Ascending aorta (tissue), 2 donors: ENCODE results near the gene CNTNAP5. TPM values are rescaled to one million over a fixed set of nuclear protein-coding genes. Genes with fewer than 3 reads are reported as not detected.

Experiments
- DNase-seq, 2 donors: peaks; one replicate each; pipeline ENCODE4 v3.0.0-alpha.2; 2019; ENCODE audit warnings: low spot score in 2 of 2
- H3K27ac ChIP-seq, 2 donors: fragments of 200-600 bp; sonication (generic); one replicate each; pipeline ENCODE4 v1.5.1; 2016 to 2017; ENCODE audit warnings: mild to moderate bottlenecking in 1 of 2
- H3K27me3 ChIP-seq: fragments of 200-600 bp; sonication (generic); one replicate; pipeline ENCODE4 v1.5.1; 2017
- H3K36me3 ChIP-seq, 2 donors: fragments of 200-600 bp; sonication (generic); one replicate each; pipeline ENCODE4 v1.5.1; 2016
- H3K4me1 ChIP-seq, 2 donors: fragments of 200-600 bp; sonication (generic); one replicate each; pipeline ENCODE4 v1.5.1; 2016 to 2017; ENCODE audit warnings: mild to moderate bottlenecking in 1 of 2
- H3K4me3 ChIP-seq, 2 donors: fragments of 200-600 bp; sonication (generic); one replicate each; pipeline ENCODE4 v1.5.1; 2016 to 2017; ENCODE audit warnings: mild to moderate bottlenecking in 1 of 2
- H3K9me3 ChIP-seq, 2 donors: fragments of 200-600 bp; sonication (generic); one replicate each; pipeline ENCODE4 v1.5.1; 2016
- CTCF ChIP-seq, 3 experiments: fragments of 200-600 bp in 2 of 3; fragments of 450-650 bp in 1 of 3; sonication (generic) in 2 of 3; IDR thresholded peaks; one replicate each; pipeline ENCODE4 v1.5.1; 2016 to 2019; ENCODE audit warnings: antibody characterized with exemption in 3 of 3, mild to moderate bottlenecking in 1 of 3, moderate library complexity in 1 of 3
- intact Hi-C: fragments of 100-400 bp; cut with DNase I; formaldehyde crosslinking; loops from one replicate; pipeline ENCODE4 v1.15.1; 2023
- total RNA-seq: library from RNA; depleted of rRNA; stranded (reverse); fragments of >200 nt; gene quantifications from one replicate; pipeline ENCODE4 v1.1.0, GENCODE V29; 2016

CNTNAP5 gene
- total RNA-seq, 1 donor from 2014 or later: not detected

GRCh38 chr2:124153713-124154112 is 128.6 kb downstream of the CNTNAP5 start:
- no peak overlapping the region for H3K4me3 ChIP-seq
- H3K36me3 ChIP-seq: no peaks in the 10 kb centered on the region
- no peak for TF ChIP-seq CTCF (IDR thresholded peaks at IDR 0.05)
- no peaks in the 10 kb centered on the region for H3K9me3 ChIP-seq
- H3K4me1 ChIP-seq: no peaks in the 10 kb centered on the region
- intact Hi-C loops: no loop called here
- no peaks in the 10 kb centered on the region for H3K27me3 ChIP-seq
- no peak for DNase-seq
- H3K27ac ChIP-seq: no peak overlapping the region

GRCh38 chr2:124159166-124159565 is 134.1 kb downstream of the CNTNAP5 start:
- H3K27ac ChIP-seq: no peak overlapping the region
- H3K4me3 ChIP-seq: no peak overlapping the region
- no peaks in the 10 kb centered on the region for H3K9me3 ChIP-seq
- intact Hi-C loops: no loop called here
- TF ChIP-seq CTCF (IDR thresholded peaks at IDR 0.05): no peak
- no peaks in the 10 kb centered on the region for H3K27me3 ChIP-seq
- no peaks in the 10 kb centered on the region for H3K36me3 ChIP-seq
- no peak for DNase-seq
- H3K4me1 ChIP-seq: no peaks in the 10 kb centered on the region

- H3K36me3 ChIP-seq: no peaks in the 10 kb centered on the region
- no peak for TF ChIP-seq CTCF (IDR thresholded peaks at IDR 0.05)
- no peaks in the 10 kb centered on the region for H3K9me3 ChIP-seq
- intact Hi-C loops: no loop called here
- H3K4me3 ChIP-seq: no peak overlapping the region
- no peaks in the 10 kb centered on the region for H3K4me1 ChIP-seq
- H3K27ac ChIP-seq: no peak overlapping the region
- no peak for DNase-seq
- H3K27me3 ChIP-seq: no peaks in the 10 kb centered on the region
Observed at GRCh38 chr2:124161542-124161941, 136.5 kb downstream of the CNTNAP5 start.

- Histone ChIP-seq H3K4me3 (no peak overlapping the region), H3K27me3 (no peaks in the 10 kb centered on the region), H3K4me1 (no peaks in the 10 kb centered on the region), H3K27ac (no peak overlapping the region), H3K9me3 (no peaks in the 10 kb centered on the region), H3K36me3 (no peaks in the 10 kb centered on the region)
- intact Hi-C loops: no loop called here
- no peak for DNase-seq
- no peak for TF ChIP-seq CTCF (IDR thresholded peaks at IDR 0.05)
Observed at GRCh38 chr2:124162256-124162655, 137.2 kb downstream of the CNTNAP5 start.

GRCh38 chr2:124163840-124164239 is 138.8 kb downstream of the CNTNAP5 start:
- Histone ChIP-seq H3K36me3 (no peaks in the 10 kb centered on the region), H3K27me3 (no peaks in the 10 kb centered on the region), H3K4me1 (no peaks in the 10 kb centered on the region), H3K27ac (no peak overlapping the region), H3K9me3 (no peaks in the 10 kb centered on the region), H3K4me3 (no peak overlapping the region)
- no peak for DNase-seq
- TF ChIP-seq CTCF (IDR thresholded peaks at IDR 0.05): no peak
- intact Hi-C loops: no loop called here

- intact Hi-C loops: no loop called here
- no peak for TF ChIP-seq CTCF (IDR thresholded peaks at IDR 0.05)
- Histone ChIP-seq H3K27ac (no peak overlapping the region), H3K9me3 (no peaks in the 10 kb centered on the region), H3K4me1 (no peaks in the 10 kb centered on the region), H3K27me3 (no peaks in the 10 kb centered on the region), H3K36me3 (no peaks in the 10 kb centered on the region), H3K4me3 (no peak overlapping the region)
- DNase-seq: no peak
Observed at GRCh38 chr2:124165698-124166097, 140.6 kb downstream of the CNTNAP5 start.
